DND-41 (cell line): ENCODE data around the gene IGSF21.

Experiments
- ATAC-seq: fragments of 200-7000 bp; cut with Tn5 transposase; 3 replicates; pipeline ENCODE4 v1.9.1; 2021; ENCODE audit warnings: low read depth; ENCODE audit not compliant: insufficient read depth
- DNase-seq: peaks from one replicate; pipeline ENCODE4 v3.0.0-alpha.2; 2020
- H2AFZ ChIP-seq: 2 replicates; pipeline ENCODE4 v1.6.0; 2012; ENCODE audit warnings: low read depth, low read length
- H3K27ac ChIP-seq: 2 replicates; pipeline ENCODE4 v1.5.1; 2012; ENCODE audit warnings: low read length, inconsistent platforms
- H3K27me3 ChIP-seq: fragments of 200-600 bp; sonication (generic); 2 replicates; pipeline ENCODE4 v1.6.0; 2012; ENCODE audit warnings: low read length, mild to moderate bottlenecking, inconsistent platforms; ENCODE audit not compliant: insufficient read depth, poor library complexity
- H3K36me3 ChIP-seq: 2 replicates; pipeline ENCODE4 v1.5.1; 2012; ENCODE audit warnings: low read length, inconsistent platforms; ENCODE audit not compliant: insufficient read depth
- H3K4me1 ChIP-seq: 2 replicates; pipeline ENCODE4 v1.5.1; 2012; ENCODE audit warnings: mild to moderate bottlenecking, low read length; ENCODE audit not compliant: insufficient read depth
- H3K4me2 ChIP-seq: 2 replicates; pipeline ENCODE4 v1.6.0; 2012; ENCODE audit warnings: mild to moderate bottlenecking, moderate library complexity, low read length, inconsistent platforms; ENCODE audit not compliant: insufficient read depth
- H3K4me3 ChIP-seq, 2 experiments: fragments of 200-600 bp in 1 of 2; shearing (Covaris generic) in 1 of 2; 2 replicates each; pipeline ENCODE4 v1.5.1; 2012 to 2016; ENCODE audit warnings: inconsistent platforms in 2 of 2, low read length in 2 of 2, mild to moderate bottlenecking in 2 of 2, low read depth in 1 of 2, moderate library complexity in 1 of 2
- H3K79me2 ChIP-seq: 2 replicates; pipeline ENCODE4 v1.6.0; 2012; ENCODE audit warnings: low read length, inconsistent platforms; ENCODE audit not compliant: insufficient read depth
- H3K9ac ChIP-seq: 2 replicates; pipeline ENCODE4 v1.6.0; 2012; ENCODE audit warnings: low read depth, mild to moderate bottlenecking, inconsistent platforms, low read length, moderate library complexity
- H3K9me3 ChIP-seq: 2 replicates; pipeline ENCODE4 v1.5.1; 2012; ENCODE audit warnings: low read length, moderate library complexity, mild to moderate bottlenecking, inconsistent platforms; ENCODE audit not compliant: insufficient read depth, severe bottlenecking
- H4K20me1 ChIP-seq: 2 replicates; pipeline ENCODE4 v1.6.0; 2012; ENCODE audit warnings: low read length; ENCODE audit not compliant: insufficient read depth
- CTCF ChIP-seq: IDR thresholded peaks from 2 replicates; pipeline ENCODE4 v1.5.1; 2012; ENCODE audit warnings: borderline replicate concordance, low read length, moderate library complexity, mild to moderate bottlenecking; ENCODE audit not compliant: poor library complexity, severe bottlenecking; ENCODE audit errors: extremely low read depth
- EZH2 ChIP-seq: IDR thresholded peaks from 3 replicates; pipeline ENCODE4 v1.6.1; 2012; ENCODE audit warnings: borderline replicate concordance, low read depth, mild to moderate bottlenecking, moderate library complexity, low read length, inconsistent platforms; ENCODE audit not compliant: severe bottlenecking

The IGSF21 gene

GRCh38 chr1:18123467-18123992 lies 15.9 kb downstream of the IGSF21 start:
- Histone ChIP-seq H3K36me3 (no peaks in the 10 kb centered on the region), H3K4me2 (no peak overlapping the region), H3K9ac (no peak overlapping the region), H4K20me1 (peaks cover 2% of the 10 kb centered on the region; the same call in 1 of the 2 replicates), H3K27ac (no peak overlapping the region), H3K4me1 (no peaks in the 10 kb centered on the region), H3K4me3 (no peak overlapping the region), H3K9me3 (no peaks in the 10 kb centered on the region), H2AFZ (no peak overlapping the region), H3K27me3 (no peaks in the 10 kb centered on the region), H3K79me2 (no peaks in the 10 kb centered on the region)
- TF ChIP-seq CTCF (no peak), EZH2 (no peak)
- ATAC-seq (no peak), DNase-seq (no peak)

- Histone ChIP-seq H3K4me3 (no peak overlapping the region), H3K36me3 (no peaks in the 10 kb centered on the region), H3K9me3 (no peaks in the 10 kb centered on the region), H4K20me1 (peaks cover 2% of the 10 kb centered on the region; the same call in 1 of the 2 replicates), H3K27me3 (no peaks in the 10 kb centered on the region), H3K27ac (no peak overlapping the region), H2AFZ (no peak overlapping the region), H3K79me2 (no peaks in the 10 kb centered on the region), H3K4me2 (no peak overlapping the region), H3K4me1 (no peaks in the 10 kb centered on the region), H3K9ac (no peak overlapping the region)
- TF ChIP-seq EZH2 (no peak), CTCF (no peak)
- no peak for DNase-seq
- no peak for ATAC-seq
These were observed 17.4 kb downstream of the IGSF21 start for GRCh38 chr1:18124977-18125376.

DNA sequence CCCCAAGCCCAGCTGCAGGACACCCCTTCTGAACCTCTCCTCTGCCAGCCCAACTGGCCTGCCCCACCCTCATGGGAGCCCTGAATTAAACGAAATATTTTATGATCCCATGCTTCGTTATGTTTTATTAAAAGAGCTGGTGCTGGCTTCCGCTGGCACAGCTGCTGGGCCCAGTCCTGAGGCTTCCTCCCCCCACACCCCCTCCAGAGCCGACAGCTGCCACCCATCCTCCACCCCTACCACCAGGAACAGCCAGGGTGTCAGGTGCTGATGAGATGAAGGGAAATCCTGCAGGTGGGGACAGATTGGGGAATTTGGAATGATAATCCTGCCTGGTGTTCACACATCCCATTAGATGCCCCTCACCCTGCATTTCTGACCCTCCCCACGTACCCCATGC lies 19.0 kb downstream of the IGSF21 start:
- TF ChIP-seq CTCF (no peak), EZH2 (no peak)
- Histone ChIP-seq H3K9ac (no peak overlapping the region), H3K4me2 (no peak overlapping the region), H3K36me3 (no peaks in the 10 kb centered on the region), H3K9me3 (no peaks in the 10 kb centered on the region), H4K20me1 (peaks cover 2% of the 10 kb centered on the region; the same call in 1 of the 2 replicates), H3K4me1 (no peaks in the 10 kb centered on the region), H3K27ac (no peak overlapping the region), H2AFZ (no peak overlapping the region), H3K4me3 (no peak overlapping the region), H3K79me2 (no peaks in the 10 kb centered on the region), H3K27me3 (no peaks in the 10 kb centered on the region)
- no peak for DNase-seq
- no peak for ATAC-seq
